Choroid plexus epithelial cell (primary cell): Measurements from ENCODE around the gene NALCN.

Experiments
- DNase-seq: peaks from one replicate; pipeline ENCODE4 v3.0.0-alpha.2; 2010; ENCODE audit warnings: low read depth
- H3K4me3 ChIP-seq: 2 replicates; pipeline ENCODE4 v1.5.1; 2011; ENCODE audit warnings: low read depth, mild to moderate bottlenecking, control low read depth, low read length, moderate library complexity
- CTCF ChIP-seq: conservative IDR thresholded peaks from 2 replicates; pipeline ENCODE4 v1.5.1; 2011; ENCODE audit warnings: low read depth, mild to moderate bottlenecking, control low read depth, inconsistent platforms, low read length, moderate library complexity

NALCN gene

GRCh38 chr13:101082441-101082840 is 333.9 kb downstream of the NALCN start:
- TF ChIP-seq CTCF, result no peak
- H3K4me3 ChIP-seq, result no peak overlapping the region
- DNase-seq, result no peak

DNA sequence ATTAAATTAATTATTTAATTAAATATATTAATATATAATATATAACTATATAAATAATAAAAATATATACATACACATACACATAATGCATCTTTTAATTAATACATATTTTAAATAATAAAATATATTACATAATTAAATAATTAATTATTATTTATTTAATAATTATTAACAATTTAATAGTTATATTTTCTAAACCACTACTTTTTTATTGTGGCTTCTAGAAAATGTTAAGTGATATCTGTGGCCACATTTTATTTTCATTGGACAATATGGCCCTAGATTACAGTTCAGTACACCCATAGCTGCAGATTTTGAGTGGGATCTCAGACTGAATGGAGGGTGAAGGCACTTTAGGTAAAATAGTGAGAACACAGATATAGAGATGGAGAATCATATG is 335.7 kb downstream of the NALCN start:
- DNase-seq, result no peak
- H3K4me3 ChIP-seq, result no peak overlapping the region
- TF ChIP-seq CTCF, result no peak

GRCh38 chr13:101065329-101065728 is 351.0 kb downstream of the NALCN start:
- peak; percentile 84 for DNase-seq
- TF ChIP-seq CTCF, result no peak
- no peak overlapping the region for H3K4me3 ChIP-seq

- H3K4me3 ChIP-seq, result no peak overlapping the region
- no peak for TF ChIP-seq CTCF
- no peak for DNase-seq
These were observed 356.5 kb downstream of the NALCN start for GRCh38 chr13:101059793-101060192.

DNA sequence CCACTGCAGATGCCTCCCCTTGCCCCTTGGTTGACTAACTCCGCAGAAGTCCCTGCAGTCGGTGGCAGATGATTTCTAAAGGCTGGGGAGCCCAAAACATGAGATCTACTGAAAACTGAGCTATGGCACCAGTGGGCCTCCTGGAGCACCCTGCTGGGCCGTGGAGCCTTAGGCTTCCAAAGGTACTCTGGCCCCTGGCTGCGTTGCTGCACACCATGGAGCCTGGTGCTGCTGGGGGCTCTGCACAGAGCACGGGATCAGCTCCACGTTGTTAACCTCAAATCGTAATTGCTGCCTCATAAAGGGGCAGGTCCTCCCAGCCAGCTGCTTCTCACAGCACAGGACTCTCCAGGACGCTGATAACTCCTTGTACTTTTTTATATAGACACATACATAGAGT is 357.5 kb downstream of the NALCN start:
- no peak overlapping the region for H3K4me3 ChIP-seq
- no peak for TF ChIP-seq CTCF
- DNase-seq, result no peak

- no peak for DNase-seq
- no peak overlapping the region for H3K4me3 ChIP-seq
- no peak for TF ChIP-seq CTCF
These were observed 362.8 kb downstream of the NALCN start for GRCh38 chr13:101053301-101054093.

DNA sequence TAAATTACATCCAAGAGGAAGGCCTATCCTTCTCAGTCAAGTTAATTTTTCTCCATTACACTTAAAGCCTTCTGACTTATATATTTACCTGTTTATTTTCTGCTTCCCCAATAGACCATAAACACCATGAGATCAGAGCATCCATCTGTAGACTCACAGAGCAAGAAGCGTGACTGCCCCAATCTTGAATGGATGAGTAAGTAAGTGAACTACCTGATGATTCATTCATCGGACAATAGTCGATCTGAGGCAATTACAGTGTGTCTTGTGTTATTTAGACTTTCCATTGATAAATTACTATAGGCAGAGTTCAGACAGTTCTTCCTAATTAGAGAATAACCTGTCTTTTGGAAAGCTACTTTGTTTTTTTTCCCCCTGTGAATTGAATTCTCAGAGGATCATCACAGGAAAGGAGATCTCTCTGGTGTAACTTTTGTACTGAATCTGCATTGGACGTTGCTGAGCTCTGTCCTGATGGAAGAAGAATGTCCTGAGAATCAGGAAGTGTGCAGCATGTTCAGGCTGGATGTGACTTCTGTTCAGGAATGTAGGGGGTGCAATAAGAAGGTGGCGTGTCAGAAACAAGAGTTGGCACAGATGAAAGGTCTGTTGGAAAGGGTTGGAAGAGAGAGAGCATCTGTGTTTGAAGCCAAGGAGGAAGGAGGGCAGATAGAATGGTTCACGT is 367.0 kb downstream of the NALCN start:
- no peak for DNase-seq
- TF ChIP-seq CTCF, result no peak
- no peak overlapping the region for H3K4me3 ChIP-seq
